Superior temporal gyrus (tissue), 1 donor: Measurements from ENCODE around the gene CACNA1C.

ENCODE experiments used
- DNase-seq: peaks from one replicate; pipeline ENCODE4 v3.0.0-alpha.2; 2016; ENCODE audit errors: extremely low spot score

CACNA1C gene

DNA sequence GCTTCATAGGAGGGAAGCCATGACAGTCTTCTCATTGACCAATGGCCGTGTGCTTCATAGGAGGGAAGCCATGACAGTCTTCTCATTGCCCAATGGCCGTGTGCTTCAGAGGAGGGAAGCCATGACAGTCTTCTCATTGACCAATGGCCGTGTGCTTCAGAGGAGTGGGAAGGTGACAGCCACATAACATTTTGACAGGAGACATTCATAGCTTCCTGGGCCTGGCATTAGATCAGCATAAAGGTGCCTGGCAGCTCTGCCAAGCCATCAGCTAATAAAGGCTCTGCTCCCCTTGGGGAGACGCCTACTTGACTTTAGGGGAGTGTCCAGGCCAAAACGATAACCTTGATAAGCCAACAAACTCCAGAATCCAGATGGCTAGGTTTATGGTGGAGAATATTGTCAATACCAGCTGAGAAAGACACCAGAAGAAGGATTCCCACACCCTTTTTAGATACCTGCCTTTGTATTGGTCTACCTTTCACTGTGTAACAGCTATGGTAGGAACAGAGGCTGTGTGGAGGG lies 468.0 kb downstream of the CACNA1C start:
- DNase-seq: no peak

DNA sequence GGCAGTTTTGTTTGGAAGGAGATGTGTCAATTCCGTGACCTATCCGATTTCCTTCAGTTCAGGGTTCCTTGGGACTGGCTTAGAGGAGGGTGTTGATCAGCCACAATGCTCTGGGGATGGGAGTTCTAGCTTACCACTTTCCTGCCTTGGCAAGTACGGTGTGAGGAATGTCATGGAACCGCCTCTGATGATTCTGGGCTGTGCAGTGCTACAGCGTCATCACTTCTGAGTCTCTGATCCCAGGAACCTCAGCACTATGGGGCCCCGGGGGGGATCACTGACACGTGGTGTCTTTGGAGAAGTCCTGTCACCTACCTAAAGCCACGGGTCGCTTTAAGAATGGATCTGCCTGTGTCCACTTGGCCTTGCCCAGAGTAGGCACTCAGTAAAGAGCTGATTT lies 470.5 kb downstream of the CACNA1C start:
- DNase-seq: no peak

- DNase-seq: no peak
Observed at GRCh38 chr12:2523844-2524243, 471.1 kb downstream of the CACNA1C start.

GRCh38 chr12:2526371-2526770 lies 473.6 kb downstream of the CACNA1C start:
- no peak for DNase-seq

GRCh38 chr12:2528001-2528400 lies 475.2 kb downstream of the CACNA1C start:
- DNase-seq: no peak

DNA sequence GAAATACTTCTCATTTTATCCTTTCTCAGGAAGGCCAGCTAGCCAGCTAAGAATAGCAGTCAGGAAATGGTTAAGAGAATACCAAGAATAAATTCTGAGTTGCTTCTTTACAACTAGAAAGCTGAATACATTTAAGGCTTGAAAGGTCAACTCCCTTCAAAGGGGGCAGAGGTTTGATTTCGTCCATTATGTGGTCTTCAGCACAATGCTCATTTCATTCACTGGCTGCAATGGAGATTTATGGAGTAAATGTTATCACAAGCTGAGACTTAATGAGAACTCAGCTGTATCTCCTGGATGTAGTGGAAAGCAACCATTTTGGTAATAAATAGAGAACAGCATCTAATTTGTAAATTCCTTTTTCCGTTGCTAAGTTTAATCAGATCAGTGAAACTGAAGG lies 477.0 kb downstream of the CACNA1C start:
- DNase-seq: no peak

GRCh38 chr12:2531371-2531770 lies 478.6 kb downstream of the CACNA1C start:
- no peak for DNase-seq

GRCh38 chr12:2533036-2533435 lies 480.2 kb downstream of the CACNA1C start:
- no peak for DNase-seq

GRCh38 chr12:2535583-2536204 lies 482.9 kb downstream of the CACNA1C start:
- no peak for DNase-seq

DNA sequence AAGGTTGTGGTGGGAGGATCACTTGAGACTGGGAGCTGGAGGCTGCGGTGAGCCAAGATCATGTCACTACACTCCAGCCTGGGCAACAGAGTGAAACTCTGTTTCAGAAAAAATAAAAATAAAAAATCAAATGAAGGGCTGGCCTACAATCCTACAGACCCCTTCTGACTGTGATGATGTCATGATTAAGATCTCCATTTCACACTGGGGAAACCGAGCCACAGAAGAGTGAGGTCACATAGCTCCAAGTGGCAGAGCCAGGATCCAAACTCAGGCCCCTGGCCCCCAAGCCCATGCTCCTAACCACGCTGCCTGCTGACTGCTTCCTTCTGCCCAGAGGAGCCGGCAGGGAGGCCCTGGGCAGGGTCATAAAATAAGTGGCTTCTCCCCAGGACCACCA lies 483.9 kb downstream of the CACNA1C start:
- DNase-seq: no peak

GRCh38 chr12:2537868-2538541 lies 485.2 kb downstream of the CACNA1C start:
- DNase-seq: no peak

DNA sequence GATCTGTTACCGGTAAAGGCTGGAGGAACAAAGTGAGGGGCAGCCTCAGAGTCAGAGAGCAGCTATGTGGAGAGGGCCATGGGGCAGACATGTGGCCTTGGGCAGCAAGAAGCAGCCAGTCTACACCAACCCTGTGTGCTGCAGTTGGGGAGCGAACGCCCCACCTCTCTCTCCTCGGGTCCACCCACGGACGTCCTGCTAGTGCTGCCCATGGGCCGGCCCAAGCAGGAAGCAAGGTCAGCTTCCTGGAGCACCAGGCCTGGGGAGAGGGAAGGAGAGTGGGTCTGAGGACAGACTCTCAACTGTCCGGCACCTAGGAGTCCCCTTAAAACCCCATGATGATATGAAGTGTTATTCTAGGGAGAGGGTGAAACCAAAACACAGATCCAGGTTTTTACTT lies 487.2 kb downstream of the CACNA1C start:
- no peak for DNase-seq

- no peak for DNase-seq
Observed at GRCh38 chr12:2540535-2540941, 487.8 kb downstream of the CACNA1C start.

- no peak for DNase-seq
Observed at GRCh38 chr12:2541631-2542204, 488.9 kb downstream of the CACNA1C start.

DNA sequence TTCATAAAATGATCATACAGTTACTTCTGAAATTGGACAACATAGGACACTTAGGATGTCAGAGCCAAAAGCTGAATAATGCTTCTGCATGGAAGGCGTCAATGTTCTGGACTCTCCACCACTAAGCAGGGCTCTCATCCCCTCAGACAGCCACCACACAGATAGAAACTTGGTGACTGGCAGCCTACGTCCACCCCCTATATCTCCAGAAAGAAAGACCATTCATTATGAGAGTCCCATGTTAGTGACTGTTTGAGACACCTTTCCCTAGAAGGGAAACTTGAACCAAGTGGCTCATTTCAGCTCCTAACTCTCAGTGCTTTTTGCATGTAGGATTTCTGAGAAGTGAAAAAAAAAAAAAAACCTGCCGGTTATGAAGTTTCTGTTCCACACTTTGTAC lies 491.0 kb downstream of the CACNA1C start:
- no peak for DNase-seq

GRCh38 chr12:2544230-2544629 lies 491.4 kb downstream of the CACNA1C start:
- no peak for DNase-seq

DNA sequence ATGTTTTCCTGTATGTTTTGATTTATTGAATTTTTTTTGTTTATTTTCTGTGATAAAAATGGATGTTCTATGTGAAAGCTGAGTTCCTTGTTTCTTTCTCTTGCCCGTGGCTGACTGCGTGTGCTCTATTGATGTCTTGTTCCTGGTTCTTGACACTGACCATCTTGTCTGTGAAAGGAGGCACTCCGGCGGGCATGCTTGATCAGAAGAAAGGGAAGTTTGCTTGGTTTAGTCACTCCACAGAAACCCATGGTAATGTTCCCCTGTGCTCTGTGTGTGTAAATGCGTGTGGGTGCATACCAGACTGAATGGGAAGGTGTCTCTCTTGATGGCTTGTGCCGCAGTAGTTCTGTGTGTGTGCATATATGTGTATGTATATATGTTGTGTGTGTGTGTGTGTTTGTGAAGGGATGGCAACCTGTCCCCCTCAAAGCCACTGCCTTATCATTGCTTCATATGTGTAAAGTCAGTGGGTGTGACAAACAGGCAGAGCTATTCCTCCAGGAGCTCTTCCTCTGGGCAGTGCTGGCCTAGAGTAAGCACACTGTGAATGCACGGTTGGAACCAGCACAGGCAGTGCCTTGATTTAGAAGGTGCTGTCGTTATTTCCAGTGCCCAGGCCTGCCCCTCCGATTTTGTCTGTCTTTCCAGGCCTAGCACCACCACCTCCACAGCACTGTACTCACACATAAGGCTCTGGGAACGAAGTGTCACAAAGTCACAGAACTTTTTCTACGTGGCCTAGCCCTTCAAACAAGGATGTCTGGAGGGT lies 494.7 kb downstream of the CACNA1C start:
- DNase-seq: no peak

DNA sequence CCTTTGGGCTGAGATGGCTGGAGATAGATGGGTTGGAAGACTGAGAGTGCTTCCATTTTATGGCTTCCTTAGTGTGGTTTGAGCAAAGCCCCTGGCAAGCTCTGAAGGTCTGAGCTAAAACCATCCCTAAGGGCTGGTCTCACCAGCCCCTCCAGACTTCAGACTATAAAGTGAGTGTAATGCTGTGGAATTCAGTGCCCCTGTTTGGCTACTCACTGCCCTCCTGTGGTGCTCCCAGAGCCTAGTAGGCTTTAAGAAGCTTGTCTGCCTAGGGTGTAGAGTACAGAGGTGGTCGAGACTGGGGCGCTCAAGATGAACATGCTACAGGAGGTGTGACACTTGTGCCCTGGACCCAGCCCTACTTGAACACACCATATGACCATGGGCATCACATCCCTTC lies 495.3 kb downstream of the CACNA1C start:
- no peak for DNase-seq

DNA sequence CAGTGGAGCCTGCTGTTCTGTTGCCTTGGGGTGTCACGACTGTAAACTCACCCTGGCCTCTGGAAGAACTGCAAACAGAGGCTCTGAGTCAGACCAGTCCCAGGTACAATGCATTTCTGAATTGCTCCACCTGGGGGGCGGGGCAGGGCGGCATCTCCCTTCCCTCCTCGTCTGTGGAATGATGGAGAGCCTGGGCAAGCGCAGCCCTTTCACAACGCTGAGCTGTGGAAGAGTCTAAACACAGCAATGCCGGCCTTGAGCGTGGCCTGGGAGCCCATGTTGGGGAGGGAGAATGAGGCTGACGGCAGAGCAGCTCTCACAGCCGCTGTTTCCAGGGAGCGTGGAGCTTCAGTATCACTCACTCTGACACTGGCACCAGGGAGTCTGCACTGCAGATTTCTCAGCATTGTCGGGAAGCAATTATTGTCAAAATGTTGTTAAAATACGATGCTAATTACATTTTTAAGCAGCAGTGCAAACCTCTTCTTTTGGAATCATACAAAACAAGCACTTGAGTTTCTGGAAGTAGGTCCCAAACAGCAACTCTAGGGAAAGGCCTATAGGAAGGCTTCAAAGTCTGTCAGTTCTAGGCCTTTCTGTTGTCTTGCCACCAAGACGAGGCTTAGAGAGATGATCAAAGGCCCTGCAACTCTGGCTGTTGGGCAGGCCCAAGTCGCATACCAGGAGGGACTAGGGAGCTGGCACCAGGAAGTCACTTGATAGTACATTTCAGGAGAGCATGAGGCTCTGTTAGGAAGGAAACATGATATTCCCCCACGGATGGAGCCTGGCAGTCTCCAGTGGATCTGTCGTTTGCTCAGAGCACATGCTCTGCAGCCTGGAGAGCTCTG lies 498.0 kb downstream of the CACNA1C start:
- no peak for DNase-seq

DNA sequence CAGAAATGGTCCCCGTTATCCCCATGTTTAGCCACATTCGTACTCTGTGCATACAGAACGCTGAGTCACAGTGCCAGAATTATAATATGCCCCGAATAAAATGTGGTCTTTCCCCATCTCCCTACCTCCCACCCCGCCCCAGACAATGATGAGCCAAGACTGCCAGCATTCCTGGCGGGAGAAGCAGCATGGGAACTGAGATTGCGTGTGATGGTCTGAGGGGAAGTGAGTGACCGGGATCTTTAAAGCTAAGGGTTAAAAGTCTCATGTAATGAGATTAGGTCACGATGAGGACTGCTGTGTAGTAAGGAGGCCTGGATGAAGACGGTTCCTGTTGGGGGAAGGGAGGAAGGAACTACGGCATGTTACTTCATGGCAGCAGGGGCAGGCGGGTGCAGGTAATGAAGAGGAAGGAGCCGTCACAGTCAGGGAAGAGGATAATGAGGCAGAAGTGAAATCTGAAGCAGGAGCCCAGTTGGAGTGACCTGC lies 498.7 kb downstream of the CACNA1C start:
- DNase-seq: no peak
